Metanephros (tissue), 2 donors: ENCODE measurements around the gene ZNF836. TPM values are rescaled to one million over a fixed set of nuclear protein-coding genes. Genes with fewer than 3 reads are reported as not detected.

Source experiments
- small RNA-seq: library from RNA; depleted of rRNA; stranded (forward); fragments of <200 nt; gene quantifications from one replicate; pipeline ENCODE3, GENCODE V24; 2014; ENCODE audit warnings: low replicate concordance
- total RNA-seq: library from RNA; depleted of rRNA; stranded (reverse); fragments of >200 nt; gene quantifications from one replicate; pipeline ENCODE4 v1.2.3, GENCODE V29; 2014

Gene ZNF836
- total RNA-seq: 14.9 TPM

DNA sequence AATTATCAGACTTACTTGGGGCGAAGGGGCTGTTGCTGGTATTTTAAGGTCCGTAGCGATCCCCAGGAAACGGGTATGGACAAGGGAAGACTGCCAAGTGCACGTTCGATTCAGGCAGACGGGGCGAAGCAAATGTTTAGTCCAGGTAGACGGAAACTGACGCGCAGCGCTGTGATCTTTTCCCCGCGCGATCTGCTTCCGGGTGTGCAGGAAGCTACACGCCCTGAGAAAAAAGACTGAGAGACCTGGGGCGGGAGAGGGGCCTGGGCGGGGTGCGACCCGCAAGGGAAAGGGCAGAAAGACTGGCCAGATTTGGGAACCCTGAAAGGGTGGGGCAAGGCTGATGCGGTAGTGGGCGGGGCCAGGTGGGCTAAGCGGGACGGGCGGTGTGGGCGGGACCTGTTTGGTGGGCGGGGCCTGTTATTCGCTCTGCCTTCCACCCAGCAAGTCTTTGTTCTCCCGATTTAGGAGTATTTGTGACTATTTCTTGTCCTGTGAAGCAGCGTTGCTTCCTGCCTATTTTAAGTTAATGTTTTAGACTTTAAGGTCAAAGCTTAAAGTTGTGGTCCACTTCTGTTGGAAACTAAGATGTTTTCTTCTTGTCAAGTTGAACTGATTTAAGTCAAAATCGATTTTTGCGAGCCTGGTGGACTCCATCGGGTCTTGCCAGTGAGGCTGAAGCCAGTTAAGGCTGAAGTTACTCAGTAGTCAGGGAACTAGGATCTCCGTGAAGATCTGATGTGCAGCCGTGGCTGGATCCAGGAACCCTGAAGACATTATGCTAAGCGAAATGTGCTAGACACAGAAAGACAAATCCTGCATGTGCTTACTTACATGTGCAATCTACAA is at the start of gene ZNF836:
ZNF836 (minus strand) TSS at position 301 of the 849 bp plus-strand sequence. CDS start 3,549 bp downstream, outside the sequence.

GRCh38 chr19:52189735-52190486 is 18.5 kb upstream of the ZNF836 start, which contains the start of gene PPP2R1A:
PPP2R1A (plus strand) TSS chr19:52190052; CDS start chr19:52190097, 45 bp downstream.

GRCh38 chr19:52139252-52140031 is 32.0 kb downstream of the ZNF836 start, which contains the start of gene ZNF616:
ZNF616 (minus strand) TSS chr19:52139938; CDS start chr19:52130512, 9,426 bp downstream.

Small RNAs within 50 kb of the gene (small RNA-seq; reads per million reads assigned to genes)
- 0.07 reads per million for gene RPL37P23

Other genes starting within 250 kb of the ZNF836 start
- gene ZNF613, start 244.1 kb downstream of the ZNF836 start, total RNA-seq: 9.5 TPM
- 12.6 TPM for gene ZNF350, start 184.8 kb downstream of the ZNF836 start, total RNA-seq
- gene ZNF615, start 163.4 kb downstream of the ZNF836 start, total RNA-seq: 15.8 TPM
- gene ZNF614, start 143.2 kb downstream of the ZNF836 start, total RNA-seq: 14.0 TPM
- gene ZNF432, start 122.8 kb downstream of the ZNF836 start, total RNA-seq: 13.5 TPM
- 20.3 TPM for gene ZNF841, start 75.9 kb downstream of the ZNF836 start, total RNA-seq
- 15.0 TPM for gene ZNF616, start 31.7 kb downstream of the ZNF836 start, total RNA-seq
- 194 TPM for gene PPP2R1A, start 18.4 kb upstream of the ZNF836 start, total RNA-seq
- 12.0 TPM for gene ZNF766, start 98.0 kb upstream of the ZNF836 start, total RNA-seq
- 8.2 TPM for gene ZNF480, start 125.5 kb upstream of the ZNF836 start, total RNA-seq
- gene ZNF610, start 164.6 kb upstream of the ZNF836 start, total RNA-seq: 6.6 TPM
- gene ZNF880, start 198.3 kb upstream of the ZNF836 start, total RNA-seq: 26.6 TPM
- gene ZNF528, start 226.2 kb upstream of the ZNF836 start, total RNA-seq: 38.7 TPM